HCT116 (cell line): ENCODE measurements around the gene ESR1. TPM values are rescaled to one million over a fixed set of nuclear protein-coding genes. Genes with fewer than 3 reads are reported as not detected.

Source experiments
- ATAC-seq: fragments of 200-7000 bp; cut with Tn5 transposase; 2 replicates; pipeline ENCODE4 v1.9.1; 2020; ENCODE audit warnings: mild to moderate bottlenecking, moderate library complexity
- BruUV-seq: library from RNA; stranded (reverse); fragments of 400-500 nt; replicated peaks from 2 replicates; lab custom pipeline; 2021; lab: Mats Ljungman, UMichigan
- CTCF ChIA-PET: fragments of 300-600 bp; sonication (Branson Sonifier 250); formaldehyde crosslinking; loops from one replicate; lab custom pipeline; 2021; ENCODE audit warnings: antibody characterized with exemption; lab: Charles Lee
- POLR2A ChIA-PET: fragments of 300-600, 350-600 bp; sonication (Branson Sonifier 250); formaldehyde crosslinking; loops from one replicate; lab custom pipeline; 2021; ENCODE audit warnings: antibody characterized with exemption; lab: Charles Lee
- RAD21 ChIA-PET, 2 experiments: fragments of 300-600 bp; sonication (Branson Sonifier 250); formaldehyde crosslinking; loops; one replicate each; lab custom pipeline; 2023; ENCODE audit warnings: low total read pairs in 2 of 2; ENCODE audit not compliant: uncharacterized antibody in 2 of 2, unreplicated experiment in 2 of 2, low non-redundant PET in 1 of 2; lab: Charles Lee
- DNase-seq: peaks from one replicate; pipeline ENCODE4 v3.0.0-alpha.2; 2010; ENCODE audit warnings: low read depth, low spot score
- H2AFZ ChIP-seq: fragments of 200-600 bp; shearing (Covaris generic), sonication (generic); 2 replicates; pipeline ENCODE4 v1.6.1; 2017; ENCODE audit warnings: low read depth, mixed run types, mixed read lengths, antibody characterized with exemption, low read length; ENCODE audit not compliant: poor library complexity, severe bottlenecking
- H3K27ac ChIP-seq: 2 replicates; pipeline ENCODE4 v1.5.1; 2012; ENCODE audit warnings: low read depth, low read length
- H3K27me3 ChIP-seq: fragments of 200-600 bp; sonication (generic); 2 replicates; pipeline ENCODE4 v1.6.1; 2016; ENCODE audit warnings: mixed run types, low read length, mixed read lengths; ENCODE audit not compliant: insufficient read depth
- H3K36me3 ChIP-seq, 2 experiments: fragments of 200-500 bp in 1 of 2; fragments of 200-600 bp in 1 of 2; sonication (Bioruptor generic) in 1 of 2; sonication (generic) in 1 of 2; 2 replicates each; pipeline versions ENCODE4 v1.5.1 to v1.6.1; 2014 to 2016; ENCODE audit warnings: low read length in 2 of 2, inconsistent platforms in 1 of 2, mixed read lengths in 1 of 2, mixed run types in 1 of 2; ENCODE audit not compliant: insufficient read depth in 2 of 2, control insufficient read depth in 1 of 2
- H3K4me1 ChIP-seq, 2 experiments: fragments of 200-600 bp in 1 of 2; sonication (generic) in 1 of 2; 2 replicates each; pipeline versions ENCODE4 v1.5.1 to v1.6.1; 2012 to 2017; ENCODE audit warnings: low read length in 2 of 2, inconsistent platforms in 1 of 2, mild to moderate bottlenecking in 1 of 2, mixed read lengths in 1 of 2, mixed run types in 1 of 2, moderate library complexity in 1 of 2; ENCODE audit not compliant: insufficient read depth in 2 of 2, control insufficient read depth in 1 of 2
- H3K4me2 ChIP-seq: fragments of 200-600 bp; sonication (generic); 2 replicates; pipeline ENCODE4 v1.6.1; 2017; ENCODE audit warnings: mixed run types, low read length, mixed read lengths
- H3K4me3 ChIP-seq, 2 experiments: fragments of 200-600 bp in 1 of 2; sonication (generic) in 1 of 2; replicated peaks in 1 of 2; 2 replicates each; pipeline ENCODE4 v1.5.1; 2011 to 2016; ENCODE audit warnings: low read length in 2 of 2, control low read depth in 1 of 2, low read depth in 1 of 2, mild to moderate bottlenecking in 1 of 2, mixed read lengths in 1 of 2, mixed run types in 1 of 2
- H3K79me2 ChIP-seq: fragments of 200-600 bp; sonication (generic); 2 replicates; pipeline ENCODE4 v1.6.1; 2017; ENCODE audit warnings: mild to moderate bottlenecking, mixed run types, low read length, moderate library complexity, mixed read lengths; ENCODE audit not compliant: insufficient read depth
- H3K9ac ChIP-seq: fragments of 200-600 bp; sonication (generic); 2 replicates; pipeline ENCODE4 v1.6.1; 2016; ENCODE audit warnings: low read length, mixed read lengths
- H3K9me2 ChIP-seq: fragments of 200-600 bp; sonication (generic), shearing (Covaris generic); 2 replicates; pipeline ENCODE4 v1.6.1; 2017; ENCODE audit warnings: mixed run types, mild to moderate bottlenecking, moderate library complexity; ENCODE audit not compliant: insufficient read depth
- H3K9me3 ChIP-seq, 2 experiments: fragments of 200-500 bp in 1 of 2; fragments of 200-600 bp in 1 of 2; sonication (Bioruptor generic) in 1 of 2; sonication (generic) in 1 of 2; 2 replicates each; pipeline ENCODE4 v1.6.1; 2014 to 2017; ENCODE audit warnings: low read length in 2 of 2, mixed read lengths in 2 of 2, inconsistent platforms in 1 of 2, low read depth in 1 of 2, mild to moderate bottlenecking in 1 of 2, mixed run types in 1 of 2, moderate library complexity in 1 of 2; ENCODE audit not compliant: control insufficient read depth in 1 of 2, insufficient read depth in 1 of 2
- H4K20me1 ChIP-seq: fragments of 200-600 bp; sonication (generic), shearing (Covaris generic); 2 replicates; pipeline ENCODE4 v1.6.1; 2017; ENCODE audit warnings: mixed run types, mild to moderate bottlenecking, moderate library complexity; ENCODE audit not compliant: insufficient read depth
- ATF3 ChIP-seq: IDR thresholded peaks from 2 replicates; pipeline ENCODE4 v1.6.1; 2012
- EGR1 ChIP-seq: IDR thresholded peaks from 2 replicates; pipeline ENCODE4 v1.6.1; 2012; ENCODE audit warnings: low read depth
- ELF1 ChIP-seq: IDR thresholded peaks from 2 replicates; pipeline ENCODE4 v1.6.1; 2012; ENCODE audit warnings: low read depth, borderline replicate concordance
- EZH2phosphoT487 ChIP-seq: fragments of 200-600 bp; IDR thresholded peaks from 2 replicates; pipeline ENCODE4 v1.6.1; 2018; ENCODE audit warnings: antibody characterized with exemption, borderline replicate concordance
- MAX ChIP-seq: IDR thresholded peaks from 2 replicates; pipeline ENCODE4 v1.6.1; 2012
- POLR2A ChIP-seq: IDR thresholded peaks from 2 replicates; pipeline ENCODE4 v1.7.0; 2011; ENCODE audit warnings: borderline replicate concordance; ENCODE audit not compliant: insufficient read depth, insufficient read length; ENCODE audit errors: extremely low read depth
- POLR2AphosphoS5 ChIP-seq: IDR thresholded peaks from 2 replicates; pipeline ENCODE4 v1.6.1; 2011; ENCODE audit warnings: mild to moderate bottlenecking, low read depth, low read length, moderate library complexity
- SIN3A ChIP-seq: IDR thresholded peaks from 2 replicates; pipeline ENCODE4 v1.6.1; 2012; ENCODE audit warnings: low read depth
- SP1 ChIP-seq: IDR thresholded peaks from 2 replicates; pipeline ENCODE4 v1.6.1; 2012; ENCODE audit warnings: low read depth
- SRF ChIP-seq: IDR thresholded peaks from 2 replicates; pipeline ENCODE4 v1.6.1; 2012; ENCODE audit warnings: low read depth
- TCF7L2 ChIP-seq: IDR thresholded peaks from 2 replicates; pipeline ENCODE4 v1.7.0; 2011; ENCODE audit warnings: borderline replicate concordance, inconsistent platforms; ENCODE audit not compliant: insufficient read depth, insufficient read length; ENCODE audit errors: extremely low read depth
- YY1 ChIP-seq: IDR thresholded peaks from 2 replicates; pipeline ENCODE4 v1.6.1; 2011; ENCODE audit warnings: low read length, low read depth, moderate library complexity, mild to moderate bottlenecking; ENCODE audit not compliant: insufficient replicate concordance; ENCODE audit errors: extremely low read depth
- ZFX ChIP-seq: fragments of 450-650 bp; IDR thresholded peaks from 2 replicates; pipeline ENCODE4 v1.6.1; 2017
- ZNF274 ChIP-seq: fragments of 200-500 bp; sonication (Bioruptor generic); IDR thresholded peaks from 2 replicates; pipeline ENCODE4 v1.6.1; 2014; ENCODE audit warnings: mild to moderate bottlenecking, low read depth, low read length, inconsistent platforms
- intact Hi-C: fragments of 100-400 bp; cut with micrococcal nuclease; formaldehyde crosslinking; loops from 2 replicates; pipeline ENCODE4 v1.10.0; 2022
- total RNA-seq: library from RNA; stranded (reverse); gene quantifications from one replicate; pipeline ENCODE4 v1.2.1, GENCODE V29; 2021; ENCODE audit not compliant: unreplicated experiment
- TF ChIP-seq, protein P1 (sequence below): IDR thresholded peaks from 2 replicates; pipeline ENCODE4 v1.6.1; 2012; ENCODE audit warnings: low read depth
- TF ChIP-seq, protein P2 (sequence below): IDR thresholded peaks from 2 replicates; pipeline ENCODE4 v1.6.1; 2011; ENCODE audit warnings: mild to moderate bottlenecking, low read length, moderate library complexity; ENCODE audit not compliant: insufficient replicate concordance; ENCODE audit errors: extremely low read depth

Gene ESR1
- total RNA-seq, 1 experiment from 2014 or later, result 0.17 TPM

DNA sequence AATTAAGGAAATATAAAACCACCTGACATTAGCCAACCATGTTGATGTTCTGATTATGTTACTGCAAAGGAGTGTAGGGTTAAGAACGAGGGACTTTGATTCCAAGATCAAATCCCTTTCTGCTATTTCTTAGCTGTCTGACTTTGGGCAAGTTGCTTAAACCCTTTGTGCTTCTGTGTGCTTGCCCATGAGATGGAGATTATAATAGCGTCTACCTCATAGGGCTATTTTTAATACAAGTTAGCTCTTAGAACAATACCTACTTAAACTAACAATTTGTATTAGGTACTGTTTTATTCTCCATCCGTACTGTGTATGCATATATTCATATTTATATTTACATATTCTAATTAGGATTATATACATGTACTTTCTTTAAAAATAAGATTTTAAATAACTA is 263.8 kb downstream of the ESR1 start:
- ATAC-seq, result no peak
- H3K27ac ChIP-seq, result no peak overlapping the region
- H3K9me3 ChIP-seq, result no peaks in the 10 kb centered on the region
- POLR2A ChIA-PET, result no interaction called here
- H3K36me3 ChIP-seq, result no peaks in the 10 kb centered on the region
- BruUV-seq, result no TSS peak
- H4K20me1 ChIP-seq, result no peaks in the 10 kb centered on the region
- H3K4me2 ChIP-seq, result no peak overlapping the region
- 0 out of 2 replicates have a peak, but pooled peaks cover 4% of the 10 kb centered on the region for H3K27me3 ChIP-seq
- H3K9ac ChIP-seq, result no peak overlapping the region
- H3K79me2 ChIP-seq, result no peaks in the 10 kb centered on the region
- no peak for DNase-seq
- H3K9me2 ChIP-seq, result no peaks in the 10 kb centered on the region
- H2AFZ ChIP-seq, result no peak overlapping the region
- no peak overlapping the region for H3K4me3 ChIP-seq
- intact Hi-C loops, result no loop called here
- RAD21 ChIA-PET, result no interaction called here
- CTCF ChIA-PET, result no interaction called here
- no peak for TF ChIP-seq TCF7L2
- no peak for TF ChIP-seq ATF3
- no peak for TF ChIP-seq SP1
- no peak for TF ChIP-seq ZFX
- no peak for TF ChIP-seq YY1
- TF ChIP-seq, protein P1, sequence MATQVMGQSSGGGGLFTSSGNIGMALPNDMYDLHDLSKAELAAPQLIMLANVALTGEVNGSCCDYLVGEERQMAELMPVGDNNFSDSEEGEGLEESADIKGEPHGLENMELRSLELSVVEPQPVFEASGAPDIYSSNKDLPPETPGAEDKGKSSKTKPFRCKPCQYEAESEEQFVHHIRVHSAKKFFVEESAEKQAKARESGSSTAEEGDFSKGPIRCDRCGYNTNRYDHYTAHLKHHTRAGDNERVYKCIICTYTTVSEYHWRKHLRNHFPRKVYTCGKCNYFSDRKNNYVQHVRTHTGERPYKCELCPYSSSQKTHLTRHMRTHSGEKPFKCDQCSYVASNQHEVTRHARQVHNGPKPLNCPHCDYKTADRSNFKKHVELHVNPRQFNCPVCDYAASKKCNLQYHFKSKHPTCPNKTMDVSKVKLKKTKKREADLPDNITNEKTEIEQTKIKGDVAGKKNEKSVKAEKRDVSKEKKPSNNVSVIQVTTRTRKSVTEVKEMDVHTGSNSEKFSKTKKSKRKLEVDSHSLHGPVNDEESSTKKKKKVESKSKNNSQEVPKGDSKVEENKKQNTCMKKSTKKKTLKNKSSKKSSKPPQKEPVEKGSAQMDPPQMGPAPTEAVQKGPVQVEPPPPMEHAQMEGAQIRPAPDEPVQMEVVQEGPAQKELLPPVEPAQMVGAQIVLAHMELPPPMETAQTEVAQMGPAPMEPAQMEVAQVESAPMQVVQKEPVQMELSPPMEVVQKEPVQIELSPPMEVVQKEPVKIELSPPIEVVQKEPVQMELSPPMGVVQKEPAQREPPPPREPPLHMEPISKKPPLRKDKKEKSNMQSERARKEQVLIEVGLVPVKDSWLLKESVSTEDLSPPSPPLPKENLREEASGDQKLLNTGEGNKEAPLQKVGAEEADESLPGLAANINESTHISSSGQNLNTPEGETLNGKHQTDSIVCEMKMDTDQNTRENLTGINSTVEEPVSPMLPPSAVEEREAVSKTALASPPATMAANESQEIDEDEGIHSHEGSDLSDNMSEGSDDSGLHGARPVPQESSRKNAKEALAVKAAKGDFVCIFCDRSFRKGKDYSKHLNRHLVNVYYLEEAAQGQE, result no peak
- TF ChIP-seq SIN3A, result no peak
- TF ChIP-seq SRF, result no peak
- TF ChIP-seq, protein P2, sequence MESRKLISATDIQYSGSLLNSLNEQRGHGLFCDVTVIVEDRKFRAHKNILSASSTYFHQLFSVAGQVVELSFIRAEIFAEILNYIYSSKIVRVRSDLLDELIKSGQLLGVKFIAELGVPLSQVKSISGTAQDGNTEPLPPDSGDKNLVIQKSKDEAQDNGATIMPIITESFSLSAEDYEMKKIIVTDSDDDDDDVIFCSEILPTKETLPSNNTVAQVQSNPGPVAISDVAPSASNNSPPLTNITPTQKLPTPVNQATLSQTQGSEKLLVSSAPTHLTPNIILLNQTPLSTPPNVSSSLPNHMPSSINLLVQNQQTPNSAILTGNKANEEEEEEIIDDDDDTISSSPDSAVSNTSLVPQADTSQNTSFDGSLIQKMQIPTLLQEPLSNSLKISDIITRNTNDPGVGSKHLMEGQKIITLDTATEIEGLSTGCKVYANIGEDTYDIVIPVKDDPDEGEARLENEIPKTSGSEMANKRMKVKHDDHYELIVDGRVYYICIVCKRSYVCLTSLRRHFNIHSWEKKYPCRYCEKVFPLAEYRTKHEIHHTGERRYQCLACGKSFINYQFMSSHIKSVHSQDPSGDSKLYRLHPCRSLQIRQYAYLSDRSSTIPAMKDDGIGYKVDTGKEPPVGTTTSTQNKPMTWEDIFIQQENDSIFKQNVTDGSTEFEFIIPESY, result no peak
- no peak for TF ChIP-seq ELF1
- no peak for TF ChIP-seq POLR2AphosphoS5
- no peak for TF ChIP-seq ZNF274
- no peak for TF ChIP-seq EGR1
- TF ChIP-seq EZH2phosphoT487, result no peak
- no peak for TF ChIP-seq MAX
- TF ChIP-seq POLR2A, result no peak
- H3K4me1 ChIP-seq, result no peaks in the 10 kb centered on the region
